Colonic mucosa (tissue), 4 donors: ENCODE results near the gene IGIP. TPM values are rescaled to one million over a fixed set of nuclear protein-coding genes. Genes with fewer than 3 reads are reported as not detected.
A peak's percentile ranks its signal among the peaks of the same experiment; 100 is the strongest.
"Not testable (repeated sequence)": the region's sequence is repeated elsewhere in the genome, so short reads cannot be mapped to it uniquely, and the experiment has no call there.

ENCODE experiments used
- DNase-seq: peaks from one replicate; pipeline ENCODE4 v3.0.0-alpha.2; 2020
- H3K27ac ChIP-seq: fragments of 200-600 bp; one replicate; pipeline ENCODE4 v1.8.0; 2021
- H3K27me3 ChIP-seq: fragments of 200-600 bp; one replicate; pipeline ENCODE4 v1.8.0; 2021
- H3K36me3 ChIP-seq: fragments of 200-600 bp; one replicate; pipeline ENCODE4 v1.8.0; 2021
- H3K4me1 ChIP-seq: fragments of 200-600 bp; one replicate; pipeline ENCODE4 v1.8.0; 2021; ENCODE audit warnings: mild to moderate bottlenecking
- H3K4me3 ChIP-seq: fragments of 200-600 bp; one replicate; pipeline ENCODE4 v1.8.0; 2021
- H3K9ac ChIP-seq, 2 donors: one replicate each; pipeline ENCODE4 v1.7.0; 2013; ENCODE audit warnings: control low read depth in 2 of 2, low read depth in 2 of 2, low read length in 2 of 2
- H3K9me3 ChIP-seq: fragments of 200-600 bp; one replicate; pipeline ENCODE4 v1.8.0; 2021
- CTCF ChIP-seq: fragments of 200-600 bp; IDR thresholded peaks from one replicate; pipeline ENCODE4 v1.8.0; 2022; ENCODE audit warnings: antibody characterized with exemption, mild to moderate bottlenecking
- intact Hi-C: fragments of 100-400 bp; cut with DNase I; formaldehyde crosslinking; loops from one replicate; pipeline ENCODE4 v1.14.1; 2022
- total RNA-seq, 2 donors: library from RNA; stranded (reverse); fragmentation: NEBNext Ultra II Directional in 1 of 2; extraction: Animal tissue kit (Norgen Biotek cat#: 25700) in 1 of 2; gene quantifications; one replicate each; pipeline ENCODE4 v1.2.1, GENCODE V29; 2021
- donor health status: healthy.
- donor health status: DM: no; HTN: no; CAD: no.
- donor health status: DM: no; HTN: no; CAD: no.

Gene IGIP
- total RNA-seq, 2 donors from 2014 or later = 7.8 to 9.5 TPM

GRCh38 chr5:140153905-140154304 is 28.2 kb downstream of the IGIP start:
- no peak overlapping the region for H3K4me3 ChIP-seq
- DNase-seq = no peak
- H3K36me3 ChIP-seq = no peaks in the 10 kb centered on the region
- H3K27ac ChIP-seq = no peak overlapping the region
- H3K4me1 ChIP-seq = peaks cover 3% of the 10 kb centered on the region
- TF ChIP-seq CTCF = no peak
- no peak overlapping the region for H3K9ac ChIP-seq
- no peaks in the 10 kb centered on the region for H3K9me3 ChIP-seq
- intact Hi-C loops = no loop called here
- no peaks in the 10 kb centered on the region for H3K27me3 ChIP-seq

GRCh38 chr5:140154710-140155381 is 29.1 kb downstream of the IGIP start:
- not testable (repeated sequence) for H3K27me3 ChIP-seq, DNase-seq, H3K4me3 ChIP-seq, H3K27ac ChIP-seq, H3K36me3 ChIP-seq, H3K4me1 ChIP-seq, H3K9me3 ChIP-seq, H3K9ac ChIP-seq
- intact Hi-C loops = loop anchor here (5.0 kb wide), 1 partner anchor 368 kb away; no protein-coding TSS in a partner anchor

GRCh38 chr5:140157032-140157781 is 31.5 kb downstream of the IGIP start:
- peaks cover 3% of the 10 kb centered on the region for H3K4me1 ChIP-seq
- TF ChIP-seq CTCF = peak; percentile 87
- H3K36me3 ChIP-seq = no peaks in the 10 kb centered on the region
- DNase-seq = peak; percentile 93
- intact Hi-C loops = loop anchor here (2.0 to 5.0 kb wide), 2 partner anchors 84 to 370 kb away; no protein-coding TSS in a partner anchor
- H3K27ac ChIP-seq = no peak overlapping the region
- no peaks in the 10 kb centered on the region for H3K27me3 ChIP-seq
- H3K9ac ChIP-seq = peak overlapping the region; percentile 46 to 63
- no peaks in the 10 kb centered on the region for H3K9me3 ChIP-seq
- peak overlapping the region; percentile 31 for H3K4me3 ChIP-seq

GRCh38 chr5:140159014-140159927 is 33.5 kb downstream of the IGIP start:
- Histone ChIP-seq H3K27me3 (no peaks in the 10 kb centered on the region), H3K4me1 (peaks cover 3% of the 10 kb centered on the region), H3K9me3 (no peaks in the 10 kb centered on the region), H3K9ac (no peak overlapping the region), H3K27ac (no peak overlapping the region), H3K4me3 (no peak overlapping the region), H3K36me3 (no peaks in the 10 kb centered on the region)
- no peak for TF ChIP-seq CTCF
- no peak for DNase-seq
- intact Hi-C loops = loop anchor here (5.0 kb wide), 1 partner anchor 372 kb away; no protein-coding TSS in a partner anchor

- Histone ChIP-seq H3K9me3 (no peaks in the 10 kb centered on the region), H3K9ac (no peak overlapping the region), H3K4me1 (no peaks in the 10 kb centered on the region), H3K36me3 (no peaks in the 10 kb centered on the region), H3K27me3 (no peaks in the 10 kb centered on the region), H3K4me3 (no peak overlapping the region), H3K27ac (no peak overlapping the region)
- no peak for TF ChIP-seq CTCF
- intact Hi-C loops = no loop called here
- no peak for DNase-seq
These were observed 36.5 kb downstream of the IGIP start for GRCh38 chr5:140162275-140162674.
